CD14-positive monocyte (primary cell): ENCODE measurements around the gene FRMD6. TPM values are rescaled to one million over a fixed set of nuclear protein-coding genes. Genes with fewer than 3 reads are reported as not detected.

ENCODE experiments used
- DNase-seq, 3 donors: peaks; one replicate each; pipeline ENCODE4 v3.0.0-alpha.2; 2011 to 2022
- H2AFZ ChIP-seq: 2 replicates; pipeline ENCODE4 v1.6.0; 2012; ENCODE audit warnings: mild to moderate bottlenecking, low read depth, low read length, inconsistent platforms; ENCODE audit not compliant: insufficient read depth, poor library complexity, severe bottlenecking
- H3K27ac ChIP-seq, 2 donors: 1 replicate in 1 of 2; 2 replicates in 1 of 2; pipeline ENCODE4 v1.5.1; 2012 to 2013; ENCODE audit warnings: low read length in 2 of 2, control low read depth in 1 of 2, inconsistent platforms in 1 of 2, low read depth in 1 of 2, mild to moderate bottlenecking in 1 of 2
- H3K27me3 ChIP-seq, 2 donors: one replicate each; pipeline versions ENCODE4 v1.6.0 to v1.6.1; 2011 to 2013; ENCODE audit warnings: low read length in 2 of 2; ENCODE audit not compliant: control insufficient read depth in 2 of 2, insufficient read depth in 2 of 2
- H3K36me3 ChIP-seq, 2 donors: replicated peaks in 1 of 2; 1 replicate in 1 of 2; 2 replicates in 1 of 2; pipeline versions ENCODE4 v1.5.1 to v1.6.1; 2012 to 2013; ENCODE audit warnings: low read length in 2 of 2, control low read depth in 1 of 2, inconsistent platforms in 1 of 2, mild to moderate bottlenecking in 1 of 2; ENCODE audit not compliant: insufficient read depth in 2 of 2, control insufficient read depth in 1 of 2
- H3K4me1 ChIP-seq, 2 donors: 1 replicate in 1 of 2; 2 replicates in 1 of 2; pipeline versions ENCODE4 v1.5.1 to v1.6.1; 2012 to 2013; ENCODE audit warnings: low read length in 2 of 2, control low read depth in 1 of 2, inconsistent platforms in 1 of 2, mild to moderate bottlenecking in 1 of 2, moderate library complexity in 1 of 2; ENCODE audit not compliant: insufficient read depth in 2 of 2, control insufficient read depth in 1 of 2
- H3K4me2 ChIP-seq: replicated peaks from 2 replicates; pipeline ENCODE3; 2012; ENCODE audit warnings: low read length, moderate library complexity, mild to moderate bottlenecking; ENCODE audit not compliant: poor library complexity, severe bottlenecking; ENCODE audit errors: extremely low read depth
- H3K4me3 ChIP-seq, 3 experiments: fragments of 200-600 bp in 1 of 3; sonication (generic) in 1 of 3; replicated peaks in 1 of 3; 1 replicate in 2 of 3; 2 replicates in 1 of 3; pipeline ENCODE4 v1.5.1; 2011 to 2013; ENCODE audit warnings: low read length in 3 of 3, mild to moderate bottlenecking in 3 of 3, control low read depth in 2 of 3, low read depth in 2 of 3, inconsistent platforms in 1 of 3, moderate library complexity in 1 of 3
- H3K79me2 ChIP-seq: 2 replicates; pipeline ENCODE4 v1.6.0; 2012; ENCODE audit warnings: mild to moderate bottlenecking, control low read depth, inconsistent platforms, low read length, moderate library complexity; ENCODE audit not compliant: insufficient read depth
- H3K9ac ChIP-seq: 2 replicates; pipeline ENCODE4 v1.6.0; 2017; ENCODE audit warnings: low read length, mild to moderate bottlenecking; ENCODE audit not compliant: insufficient read depth, poor library complexity, severe bottlenecking
- H3K9me3 ChIP-seq, 2 donors: replicated peaks in 1 of 2; 1 replicate in 1 of 2; 2 replicates in 1 of 2; pipeline versions ENCODE4 v1.5.1 to v1.6.1; 2012 to 2013; ENCODE audit warnings: low read length in 2 of 2, control low read depth in 1 of 2; ENCODE audit not compliant: control insufficient read depth in 1 of 2, insufficient read depth in 1 of 2
- H4K20me1 ChIP-seq: 2 replicates; pipeline ENCODE4 v1.6.0; 2012; ENCODE audit warnings: mild to moderate bottlenecking, low read length, control low read depth, moderate library complexity; ENCODE audit not compliant: insufficient read depth
- H3K27ac Mint-ChIP-seq, 7 donors: one replicate each; pipeline ENCODE4 v1.8.0; 2020; ENCODE audit warnings: mild to moderate bottlenecking in 7 of 7, mixed read lengths in 7 of 7, moderate library complexity in 6 of 7, inconsistent platforms in 2 of 7
- H3K27me3 Mint-ChIP-seq, 3 donors: one replicate each; pipeline ENCODE4 v1.8.0; 2021 to 2022; ENCODE audit warnings: low read depth in 3 of 3, mild to moderate bottlenecking in 3 of 3, mixed read lengths in 3 of 3, moderate library complexity in 3 of 3, inconsistent platforms in 1 of 3
- H3K36me3 Mint-ChIP-seq, 2 donors: one replicate each; pipeline ENCODE4 v1.8.0; 2020; ENCODE audit warnings: mixed read lengths in 2 of 2, inconsistent platforms in 1 of 2, mild to moderate bottlenecking in 1 of 2
- H3K4me1 Mint-ChIP-seq: one replicate; pipeline ENCODE4 v1.8.0; 2020; ENCODE audit warnings: mild to moderate bottlenecking, mixed read lengths
- H3K4me3 Mint-ChIP-seq, 2 donors: one replicate each; pipeline ENCODE4 v1.8.0; 2020; ENCODE audit warnings: mild to moderate bottlenecking in 2 of 2, mixed read lengths in 2 of 2, moderate library complexity in 1 of 2
- H3K9me3 Mint-ChIP-seq, 7 donors: one replicate each; pipeline ENCODE4 v1.8.0; 2020 to 2022; ENCODE audit warnings: mixed read lengths in 7 of 7, mild to moderate bottlenecking in 6 of 7, moderate library complexity in 6 of 7, inconsistent platforms in 2 of 7
- WGBS: methylation state at CpG from one replicate; pipeline ENCODE4 v1.1.5; 2013; ENCODE audit warnings: missing lambda C conversion rate; ENCODE audit not compliant: insufficient coverage; 5-methylcytosine and 5-hydroxymethylcytosine counted together
- intact Hi-C, 2 donors: fragments of 100-400 bp; cut with micrococcal nuclease; formaldehyde crosslinking; loops; one replicate each; pipeline versions ENCODE4 v1.15.0 to v1.15.1; 2023
- polyA plus RNA-seq, 3 donors: library from polyadenylated mRNA; depleted of rRNA in 1 of 3; unstranded in 2 of 3; stranded (reverse) in 1 of 3; fragments of 300-500 nt in 2 of 3; fragments of >200 nt in 1 of 3; fragmentation: Illumina TruSeq in 2 of 3; gene quantifications; 1 replicate in 2 of 3; 2 replicates in 1 of 3; pipeline ENCODE4 v1.2.3, GENCODE V29; 2012 to 2021
- TF ChIP-seq, protein P1 (sequence below): fragments of 200-600 bp; IDR thresholded peaks from one replicate; pipeline ENCODE4 v1.8.0; 2022; ENCODE audit warnings: antibody characterized with exemption, mild to moderate bottlenecking

Gene FRMD6
- polyA plus RNA-seq, 3 donors, result 0.12 to 0.25 (median 0.12) TPM

GRCh38 chr14:51624955-51625569 is 26.6 kb upstream of the FRMD6 start:
- no peak overlapping the region for H3K4me3 Mint-ChIP-seq

DNA sequence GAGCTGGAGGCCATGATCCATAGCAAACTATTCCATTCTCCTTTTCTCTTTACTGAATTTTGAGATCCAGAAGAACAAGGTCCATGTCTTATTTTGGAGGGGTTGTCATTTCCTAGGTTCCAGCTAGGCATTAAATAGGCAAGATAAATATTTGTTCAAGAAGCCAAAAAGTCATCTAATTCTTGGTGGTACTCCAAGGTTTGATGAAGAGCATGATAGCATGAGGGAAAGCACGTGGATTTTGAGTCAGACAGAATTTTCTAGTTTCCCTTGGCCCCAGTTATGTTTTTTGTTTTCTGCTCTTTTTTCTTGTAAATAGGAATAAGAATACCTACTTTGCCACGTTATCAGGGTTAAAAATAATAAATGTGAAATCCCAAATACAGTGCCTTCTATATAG is 25.5 kb upstream of the FRMD6 start:
- TF ChIP-seq, protein P1, sequence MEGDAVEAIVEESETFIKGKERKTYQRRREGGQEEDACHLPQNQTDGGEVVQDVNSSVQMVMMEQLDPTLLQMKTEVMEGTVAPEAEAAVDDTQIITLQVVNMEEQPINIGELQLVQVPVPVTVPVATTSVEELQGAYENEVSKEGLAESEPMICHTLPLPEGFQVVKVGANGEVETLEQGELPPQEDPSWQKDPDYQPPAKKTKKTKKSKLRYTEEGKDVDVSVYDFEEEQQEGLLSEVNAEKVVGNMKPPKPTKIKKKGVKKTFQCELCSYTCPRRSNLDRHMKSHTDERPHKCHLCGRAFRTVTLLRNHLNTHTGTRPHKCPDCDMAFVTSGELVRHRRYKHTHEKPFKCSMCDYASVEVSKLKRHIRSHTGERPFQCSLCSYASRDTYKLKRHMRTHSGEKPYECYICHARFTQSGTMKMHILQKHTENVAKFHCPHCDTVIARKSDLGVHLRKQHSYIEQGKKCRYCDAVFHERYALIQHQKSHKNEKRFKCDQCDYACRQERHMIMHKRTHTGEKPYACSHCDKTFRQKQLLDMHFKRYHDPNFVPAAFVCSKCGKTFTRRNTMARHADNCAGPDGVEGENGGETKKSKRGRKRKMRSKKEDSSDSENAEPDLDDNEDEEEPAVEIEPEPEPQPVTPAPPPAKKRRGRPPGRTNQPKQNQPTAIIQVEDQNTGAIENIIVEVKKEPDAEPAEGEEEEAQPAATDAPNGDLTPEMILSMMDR, result no peak
- WGBS, result 100% methylated on average over 1 of the region's 2 CpGs
- peaks cover 5% of the 10 kb centered on the region for H3K4me1 Mint-ChIP-seq
- peaks cover 0 to 4% (median 2%) of the 10 kb centered on the region in 7 donors for H3K9me3 Mint-ChIP-seq
- no peak for DNase-seq
- Histone ChIP-seq H3K4me3 (no peak overlapping the region), H2AFZ (no peak overlapping the region), H3K27ac (no peak overlapping the region), H3K4me1 (no peaks in the 10 kb centered on the region), H3K9me3 (no peaks in the 10 kb centered on the region), H3K79me2 (no peaks in the 10 kb centered on the region), H3K9ac (no peak overlapping the region), H3K4me2 (no peak overlapping the region), H3K36me3 (no peaks in the 10 kb centered on the region), H3K27me3 (no peaks in the 10 kb centered on the region), H4K20me1 (no peaks in the 10 kb centered on the region)
- no peaks in the 10 kb centered on the region for H3K36me3 Mint-ChIP-seq
- H3K4me3 Mint-ChIP-seq, result no peak overlapping the region
- intact Hi-C loops, result no loop called here
- H3K27ac Mint-ChIP-seq, result no peak overlapping the region
- H3K27me3 Mint-ChIP-seq, result no peaks in the 10 kb centered on the region

More at GRCh38 chr14:51624955-51625569, 26.6 kb upstream of the FRMD6 start:
- Histone ChIP-seq H3K4me3 (no peak overlapping the region), H3K27ac (no peak overlapping the region), H2AFZ (no peak overlapping the region), H3K9me3 (no peaks in the 10 kb centered on the region), H4K20me1 (no peaks in the 10 kb centered on the region), H3K9ac (no peak overlapping the region), H3K79me2 (no peaks in the 10 kb centered on the region), H3K4me2 (no peak overlapping the region), H3K36me3 (no peaks in the 10 kb centered on the region), H3K4me1 (no peaks in the 10 kb centered on the region), H3K27me3 (no peaks in the 10 kb centered on the region)
- Mint-ChIP-seq H3K36me3 (no peaks in the 10 kb centered on the region), H3K27ac (no peak overlapping the region), H3K4me1 (peaks cover 5% of the 10 kb centered on the region), H3K27me3 (peaks cover 0 to 4% (median 0%) of the 10 kb centered on the region in 3 donors), H3K9me3 (peaks cover 0 to 4% (median 2%) of the 10 kb centered on the region in 7 donors)
- intact Hi-C loops, result no loop called here
- TF ChIP-seq, protein P1, result no peak
- no peak for DNase-seq
- WGBS, result no CpG with 5 or more reads among the region's 1 CpG
